ENCODE measurements around the gene CTNNB1.

DNA sequence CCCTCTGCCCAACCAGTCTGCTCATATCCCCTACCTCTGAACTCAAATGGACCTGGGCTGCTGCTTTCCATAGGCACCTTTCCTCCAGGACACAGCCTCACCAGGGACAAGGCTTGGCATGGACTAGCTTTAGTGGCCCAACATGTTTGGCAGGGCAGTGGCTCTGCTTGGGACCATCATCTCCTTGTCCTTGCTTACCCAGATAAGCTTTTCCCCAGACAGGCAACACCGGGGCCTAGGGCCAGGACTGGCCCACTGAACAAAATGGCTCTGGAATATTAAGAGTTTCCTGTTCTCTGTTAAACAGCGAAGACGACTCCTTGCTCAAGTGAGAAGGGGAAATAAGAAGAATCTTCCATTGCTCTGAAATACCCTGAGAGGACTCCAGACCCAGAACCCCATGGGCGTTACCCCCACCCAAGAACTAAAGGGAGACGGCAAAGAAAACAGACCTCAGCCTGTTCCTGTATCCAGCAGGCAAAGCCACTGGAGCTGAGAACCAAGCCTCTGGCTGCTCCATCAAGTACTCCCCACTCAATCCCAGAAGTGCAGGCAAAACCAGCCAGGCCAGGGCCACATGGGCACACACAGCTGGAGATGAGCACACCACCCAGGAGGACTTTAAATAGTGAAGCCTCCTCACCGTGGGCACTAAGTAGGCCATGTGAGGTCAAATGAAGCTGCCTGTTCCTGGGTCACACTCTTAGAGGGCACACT lies 45.5 kb downstream of the CTNNB1 start:
- TF ChIP-seq, protein P1, sequence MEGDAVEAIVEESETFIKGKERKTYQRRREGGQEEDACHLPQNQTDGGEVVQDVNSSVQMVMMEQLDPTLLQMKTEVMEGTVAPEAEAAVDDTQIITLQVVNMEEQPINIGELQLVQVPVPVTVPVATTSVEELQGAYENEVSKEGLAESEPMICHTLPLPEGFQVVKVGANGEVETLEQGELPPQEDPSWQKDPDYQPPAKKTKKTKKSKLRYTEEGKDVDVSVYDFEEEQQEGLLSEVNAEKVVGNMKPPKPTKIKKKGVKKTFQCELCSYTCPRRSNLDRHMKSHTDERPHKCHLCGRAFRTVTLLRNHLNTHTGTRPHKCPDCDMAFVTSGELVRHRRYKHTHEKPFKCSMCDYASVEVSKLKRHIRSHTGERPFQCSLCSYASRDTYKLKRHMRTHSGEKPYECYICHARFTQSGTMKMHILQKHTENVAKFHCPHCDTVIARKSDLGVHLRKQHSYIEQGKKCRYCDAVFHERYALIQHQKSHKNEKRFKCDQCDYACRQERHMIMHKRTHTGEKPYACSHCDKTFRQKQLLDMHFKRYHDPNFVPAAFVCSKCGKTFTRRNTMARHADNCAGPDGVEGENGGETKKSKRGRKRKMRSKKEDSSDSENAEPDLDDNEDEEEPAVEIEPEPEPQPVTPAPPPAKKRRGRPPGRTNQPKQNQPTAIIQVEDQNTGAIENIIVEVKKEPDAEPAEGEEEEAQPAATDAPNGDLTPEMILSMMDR (IDR thresholded peaks at IDR 0.05; ENCODE audit: low read length), result no peak
- TF ChIP-seq EZH2phosphoT487 (IDR thresholded peaks at IDR 0.05; ENCODE audit: low read length), result no peak

Data from MM.1S (cell line).